ENCODE data around the gene ZNF12.
A peak's percentile ranks its signal among the peaks of the same experiment; 100 is the strongest.
"Not testable (repeated sequence)": the region's sequence is repeated elsewhere in the genome, so short reads cannot be mapped to it uniquely, and the experiment has no call there.

ZNF12 gene

GRCh38 chr7:6706666-6707407, at the start of gene ZNF12:
TSS of gene ZNF12 (minus strand) at chr7:6706947. CDS start at chr7:6705173, 1,774 bp downstream.
- DNase-seq, result peak; percentile 19

GRCh38 chr7:6753964-6754363, 47.2 kb upstream of the ZNF12 start, which contains the start of gene RSPH10B2:
TSS of gene RSPH10B2 (plus strand) at chr7:6754103. CDS start at chr7:6757678, 3,575 bp downstream.
- not testable (repeated sequence) for DNase-seq

GRCh38 chr7:6750173-6750572, 43.4 kb upstream of the ZNF12 start:
- DNase-seq, result not testable (repeated sequence)

GRCh38 chr7:6749335-6749734, 42.6 kb upstream of the ZNF12 start:
- DNase-seq, result not testable (repeated sequence)

DNA sequence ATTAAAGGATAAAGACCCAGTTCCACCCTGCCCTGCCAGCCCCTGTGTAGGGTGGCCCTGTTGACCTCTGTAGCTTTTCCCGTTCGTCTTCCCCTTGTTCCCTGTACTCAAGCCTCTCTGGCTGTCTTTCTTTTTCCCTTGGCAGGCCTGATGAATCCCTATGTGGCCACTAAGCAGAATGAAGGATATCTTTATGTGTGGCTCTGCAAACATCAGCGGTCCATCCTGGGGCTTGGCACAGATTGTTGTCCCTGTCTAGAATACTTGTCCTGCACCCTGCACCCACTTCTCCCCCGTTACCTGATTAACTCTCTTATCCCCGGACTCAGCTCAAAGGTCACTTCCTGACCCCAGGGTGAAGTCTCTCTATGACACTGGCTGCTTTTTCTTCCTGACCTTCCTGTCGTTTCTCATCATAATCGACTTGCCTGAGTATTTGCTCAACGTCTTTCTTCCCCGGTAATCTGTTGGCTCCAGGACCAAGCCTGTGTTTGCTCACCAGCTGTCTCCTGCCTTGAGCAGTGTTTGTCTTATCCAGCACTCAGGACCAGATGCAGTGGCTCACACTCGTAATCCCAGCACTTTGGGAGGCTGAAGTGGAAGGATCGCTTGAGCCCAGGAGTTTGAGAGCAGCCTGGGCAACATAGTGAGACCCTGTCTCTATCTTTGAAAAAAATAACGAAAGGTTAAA, 37.8 kb upstream of the ZNF12 start:
- not testable (repeated sequence) for DNase-seq

DNA sequence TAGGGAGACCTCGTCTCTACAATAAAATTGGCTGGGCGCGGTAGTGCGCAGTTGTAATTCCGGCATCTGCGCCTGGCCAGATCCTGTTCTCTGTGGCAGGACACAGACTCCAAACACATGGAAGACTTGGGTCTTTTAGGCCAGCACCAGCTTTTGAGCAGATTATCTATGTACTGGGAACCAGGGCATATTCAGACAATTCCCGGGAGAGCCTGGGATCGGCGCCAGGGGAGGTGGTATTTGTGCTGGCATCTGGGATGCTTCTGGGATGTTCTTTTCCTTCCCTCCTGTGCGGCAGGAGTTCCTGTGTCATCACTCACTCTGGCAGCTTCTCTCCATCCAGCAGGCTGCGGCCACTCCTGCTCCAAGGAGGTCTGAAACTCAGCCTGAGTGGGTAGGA, 31.7 kb upstream of the ZNF12 start:
- DNase-seq, result not testable (repeated sequence)

DNA sequence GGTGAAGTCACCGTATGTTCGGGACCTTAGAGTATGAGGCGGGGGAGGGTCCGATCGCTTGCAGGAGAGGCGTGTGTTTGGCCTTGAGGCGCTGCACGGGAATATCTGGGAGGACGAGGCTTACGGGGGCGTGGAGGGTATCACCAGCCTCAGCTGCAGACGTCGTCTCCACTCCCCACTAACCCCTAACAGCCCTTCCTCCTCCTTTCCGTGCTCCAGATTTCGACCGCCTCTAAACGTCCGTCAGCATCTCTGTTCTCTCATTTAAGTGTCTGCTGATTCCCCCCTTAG, 23.5 kb upstream of the ZNF12 start:
- no peak for DNase-seq

DNA sequence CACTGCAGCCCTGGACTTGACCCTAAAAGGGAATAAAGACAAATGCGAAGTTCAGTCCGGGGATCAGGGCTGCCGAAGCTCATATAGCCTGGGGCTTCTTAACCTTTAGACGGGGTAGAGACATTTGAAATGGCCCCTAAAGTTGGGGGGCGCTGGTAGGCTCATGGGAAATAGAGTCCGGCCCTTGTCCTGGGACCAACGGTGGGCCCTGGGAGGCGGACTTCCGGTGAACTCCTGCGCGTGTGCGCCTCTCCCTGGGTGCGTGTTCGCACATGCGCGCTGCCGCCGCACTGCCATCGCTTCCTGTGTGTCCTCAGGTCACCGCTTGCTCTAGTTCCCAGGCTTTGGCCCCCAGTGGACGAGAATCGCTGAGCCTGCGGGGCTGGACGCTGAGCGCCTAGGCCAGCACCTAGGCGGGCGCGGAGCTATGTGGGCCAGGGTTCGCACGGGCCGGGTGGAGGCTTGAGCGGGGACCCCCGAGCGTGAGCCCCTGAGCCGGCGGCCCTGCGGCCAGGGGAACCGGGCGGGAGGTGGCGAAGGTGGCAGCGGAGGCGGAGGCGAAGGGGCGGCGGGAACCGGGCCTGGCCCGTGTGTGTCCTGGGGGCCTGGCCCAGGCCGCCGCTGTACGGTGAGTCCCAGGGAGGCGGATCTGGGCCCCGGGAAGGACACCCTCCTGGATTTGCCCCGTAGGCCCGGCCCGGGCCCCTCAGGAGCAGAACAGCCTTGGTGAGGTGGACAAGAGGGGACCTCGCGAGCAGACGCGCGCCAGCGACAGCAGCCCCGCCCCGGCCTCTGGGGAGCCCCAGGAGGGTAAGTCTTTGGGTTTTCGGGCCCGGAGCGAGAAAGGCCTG, 23.0 kb upstream of the ZNF12 start:
- DNase-seq, result peak; percentile 36

GRCh38 chr7:6728893-6729491, 22.2 kb upstream of the ZNF12 start:
- not testable (repeated sequence) for DNase-seq

DNA sequence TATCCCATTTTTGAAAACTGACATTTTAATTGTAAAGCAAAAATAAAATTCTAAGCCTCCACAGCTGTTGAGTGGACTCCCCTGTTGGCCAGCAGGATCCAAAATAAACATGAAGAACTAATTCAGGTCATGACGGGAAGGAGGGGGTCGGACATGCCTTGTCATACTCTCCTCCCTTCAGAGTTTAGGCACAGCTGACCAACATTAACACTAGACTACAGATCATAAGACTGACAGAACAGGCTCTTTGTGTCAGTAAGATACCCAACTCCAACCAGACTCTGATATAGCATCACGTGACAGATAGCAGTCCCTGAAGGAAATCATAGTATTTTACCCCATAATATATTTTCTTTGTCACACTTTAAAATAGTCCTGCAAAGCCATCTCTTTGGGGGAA, 20.9 kb upstream of the ZNF12 start:
- no peak for DNase-seq

GRCh38 chr7:6726341-6726740, 19.6 kb upstream of the ZNF12 start:
- DNase-seq, result not testable (repeated sequence)

GRCh38 chr7:6725003-6725402, 18.3 kb upstream of the ZNF12 start:
- DNase-seq, result no peak

DNA sequence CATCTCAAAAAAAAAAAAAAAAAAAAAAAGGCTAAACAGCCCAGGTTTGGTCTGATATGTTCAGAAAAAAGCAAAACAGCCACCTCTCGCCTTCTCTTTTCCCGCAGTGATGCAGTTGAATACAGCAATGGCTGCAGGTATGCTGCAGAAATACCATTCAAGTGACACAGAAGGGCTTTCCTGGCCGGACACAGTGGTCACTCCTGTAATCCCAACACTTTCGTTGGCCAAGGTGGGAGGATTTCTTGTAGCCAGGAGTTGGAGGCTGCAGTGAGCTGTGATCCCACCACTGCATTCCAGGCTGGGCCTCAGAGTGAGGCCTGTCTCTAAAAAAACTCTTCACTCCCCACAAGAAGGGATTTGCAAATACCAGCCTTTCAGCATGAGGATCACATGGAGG, 17.6 kb upstream of the ZNF12 start:
- not testable (repeated sequence) for DNase-seq

DNA sequence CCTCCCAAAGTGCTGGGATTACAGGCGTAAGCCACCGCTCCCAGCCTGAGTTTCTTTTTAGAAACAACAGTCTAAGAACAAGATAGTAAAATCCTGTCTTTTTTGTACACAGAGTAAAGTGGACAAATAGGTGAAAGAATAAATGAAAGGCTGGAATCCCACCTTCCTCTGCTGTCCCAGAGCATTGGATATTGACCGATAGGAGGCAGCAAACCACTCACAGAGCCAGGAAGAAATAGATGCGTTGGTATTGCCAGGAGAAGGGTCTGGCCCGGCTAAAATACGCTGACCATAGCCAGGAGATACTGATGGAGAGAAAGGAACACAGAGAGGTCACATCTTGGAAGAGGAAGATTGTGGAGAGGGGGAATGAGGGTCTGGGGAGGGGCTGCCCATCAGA, 11.4 kb upstream of the ZNF12 start:
- no peak for DNase-seq

DNA sequence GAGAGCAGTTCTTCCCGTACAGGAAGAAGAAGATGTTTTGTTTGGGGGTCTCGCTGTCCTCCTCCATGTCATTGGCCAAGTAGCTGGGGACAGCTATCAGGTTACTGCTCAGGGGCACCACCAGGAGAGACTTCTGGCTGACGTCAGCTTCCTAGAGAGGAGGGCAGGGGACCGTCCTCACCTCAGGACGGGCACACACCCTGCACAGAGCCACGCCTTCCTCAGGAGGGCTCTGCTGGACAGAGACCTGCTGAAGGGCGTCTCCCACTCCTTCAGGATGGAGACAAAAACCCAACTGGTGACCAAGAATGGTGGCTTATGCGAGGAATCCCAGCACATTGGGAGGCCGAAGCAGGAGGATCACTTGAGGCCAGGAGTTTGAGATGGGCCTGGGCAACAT, 9.2 kb upstream of the ZNF12 start:
- DNase-seq, result not testable (repeated sequence)

DNA sequence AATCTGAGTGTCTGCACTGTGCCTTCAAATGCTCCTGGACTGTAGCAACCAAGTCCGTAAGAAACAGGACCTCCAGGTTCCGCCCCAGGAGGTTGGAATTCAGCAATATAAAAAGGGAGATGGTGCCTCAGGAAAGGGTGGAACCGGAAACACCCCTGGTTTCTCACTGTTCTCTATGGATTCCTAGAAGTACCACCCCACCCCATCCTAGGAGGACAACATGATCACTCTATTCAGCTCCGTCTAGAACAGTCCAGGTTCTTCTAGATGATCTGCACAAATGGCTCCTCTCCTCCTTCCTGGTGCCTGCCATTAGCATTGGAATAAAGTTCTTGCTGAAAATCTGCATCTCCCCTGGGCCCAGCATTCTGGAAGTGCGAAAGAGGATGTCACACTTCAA, 7.6 kb upstream of the ZNF12 start:
- DNase-seq, result no peak

GRCh38 chr7:6709808-6710207, 3.1 kb upstream of the ZNF12 start:
- no peak for DNase-seq

DNA sequence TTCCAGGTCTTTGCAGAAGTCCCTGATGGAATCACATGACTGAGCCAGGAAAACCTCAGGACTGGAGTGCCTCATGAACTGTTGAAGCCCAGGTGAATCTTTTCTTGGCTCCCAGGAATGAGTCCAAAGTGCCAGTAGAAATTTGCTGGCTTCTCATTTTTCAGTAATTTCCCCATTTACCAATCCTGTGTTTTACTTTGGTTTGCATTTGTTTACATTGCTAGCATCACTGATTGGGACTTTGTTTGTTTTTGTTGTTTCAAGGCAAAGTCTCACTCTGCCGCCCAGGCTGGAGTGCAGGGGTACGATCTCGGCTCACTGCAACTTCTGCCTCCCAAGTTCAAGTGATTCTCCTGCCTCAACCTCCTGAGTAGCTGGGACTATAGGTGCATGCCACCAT, 1.6 kb upstream of the ZNF12 start:
- DNase-seq, result no peak

DNA sequence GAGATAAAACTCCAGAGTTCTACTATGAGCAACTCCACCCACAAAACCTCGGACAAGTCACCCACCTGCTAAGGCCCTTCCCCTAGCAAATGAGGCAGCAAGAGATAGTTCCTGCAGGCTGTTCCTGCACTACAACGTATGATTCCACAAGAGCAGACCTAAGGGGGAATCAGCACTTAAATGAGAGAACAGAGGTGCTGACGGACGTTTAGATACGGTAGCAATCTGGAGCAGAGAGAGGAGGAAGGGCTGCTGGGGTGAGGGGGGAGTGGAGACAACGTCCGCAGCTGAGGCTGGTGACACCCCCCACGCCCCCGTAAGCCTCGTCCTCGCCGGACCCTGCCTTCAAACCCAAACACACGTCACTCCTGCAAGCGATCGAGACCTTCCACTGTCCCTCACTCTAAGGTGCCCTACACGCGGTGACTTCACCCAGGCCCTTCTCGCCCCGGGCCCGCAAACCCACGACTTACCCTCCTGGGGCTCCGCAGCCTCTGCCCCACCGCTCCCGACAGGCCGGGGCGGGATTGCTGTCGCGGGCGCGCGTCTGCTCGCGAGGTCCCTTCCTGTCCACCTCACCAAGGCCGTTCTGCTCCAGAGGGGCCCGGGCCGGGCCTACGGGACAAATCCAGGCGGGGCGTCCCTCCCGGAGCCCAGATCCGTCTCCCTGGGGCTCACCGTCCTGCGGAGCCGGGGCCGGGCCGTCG, 635 bp downstream of the ZNF12 start:
- DNase-seq, result no peak

GRCh38 chr7:6701860-6702259, 4.9 kb downstream of the ZNF12 start:
- no peak for DNase-seq

GRCh38 chr7:6700793-6701192, 6.0 kb downstream of the ZNF12 start:
- no peak for DNase-seq

GRCh38 chr7:6691609-6692106, 15.1 kb downstream of the ZNF12 start:
- no peak for DNase-seq

All from cortex of kidney (tissue), 1 donor.